Neuron (in vitro differentiated cells): Measurements from ENCODE around the gene CLN6.

Source experiments
- H2AFZ ChIP-seq: one replicate; pipeline ENCODE4 v1.6.1; 2013; ENCODE audit warnings: low read depth, mild to moderate bottlenecking, inconsistent platforms, low read length, moderate library complexity
- H3K27me3 ChIP-seq: one replicate; pipeline ENCODE4 v1.6.1; 2013; ENCODE audit warnings: low read length; ENCODE audit not compliant: insufficient read depth
- H3K36me3 ChIP-seq: one replicate; pipeline ENCODE4 v1.6.1; 2013; ENCODE audit warnings: low read length; ENCODE audit not compliant: insufficient read depth
- H3K4me1 ChIP-seq: one replicate; pipeline ENCODE4 v1.6.1; 2013; ENCODE audit warnings: low read length; ENCODE audit not compliant: insufficient read depth
- H3K4me3 ChIP-seq: 2 replicates; pipeline ENCODE4 v1.5.1; 2013; ENCODE audit warnings: mild to moderate bottlenecking, low read length, moderate library complexity
- H3K9me3 ChIP-seq: one replicate; pipeline ENCODE4 v1.6.1; 2013; ENCODE audit warnings: low read length

CLN6 gene

DNA sequence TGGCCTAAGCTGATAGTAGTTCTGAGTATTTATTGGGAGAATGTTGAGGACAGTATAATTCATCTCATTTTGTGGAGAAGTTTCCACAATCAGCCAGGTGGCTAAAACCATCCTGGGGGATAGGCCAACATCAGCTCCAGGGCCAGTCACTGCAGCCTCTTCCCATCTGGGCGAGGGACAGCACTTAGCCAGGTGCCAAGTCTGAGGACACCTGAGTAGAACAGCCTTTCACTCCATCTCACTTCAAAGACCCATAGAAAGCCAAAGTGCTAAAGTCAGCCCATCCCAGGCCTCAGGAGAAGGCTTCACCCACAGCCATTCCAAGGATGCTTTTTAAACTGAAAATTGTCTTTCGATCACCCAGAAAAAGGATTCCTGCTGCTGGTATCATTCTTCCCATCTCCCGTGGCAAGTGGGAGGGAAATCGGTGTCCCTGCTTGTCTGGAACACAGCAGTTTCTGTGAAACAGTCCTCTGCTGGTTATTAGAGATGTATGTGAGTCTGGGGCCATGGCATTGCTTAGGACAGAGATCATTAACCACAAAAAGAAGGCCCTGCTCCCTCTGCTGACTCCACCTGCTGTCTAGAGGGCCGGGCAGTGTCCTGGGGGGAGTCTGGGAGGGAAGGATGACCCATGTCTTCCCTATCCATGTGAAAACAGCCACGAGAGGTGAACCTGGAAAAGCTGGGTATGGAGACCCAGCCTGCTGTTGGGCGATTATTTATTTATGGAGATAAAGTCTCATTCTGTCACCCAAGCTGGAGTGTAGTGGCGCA is 34.0 kb downstream of the CLN6 start:
- Histone ChIP-seq H3K9me3 (no peaks in the 10 kb centered on the region), H2AFZ (no peak overlapping the region), H3K4me1 (peaks cover 3% of the 10 kb centered on the region), H3K27me3 (no peaks in the 10 kb centered on the region), H3K36me3 (peaks cover 41% of the 10 kb centered on the region), H3K4me3 (no peak overlapping the region)

DNA sequence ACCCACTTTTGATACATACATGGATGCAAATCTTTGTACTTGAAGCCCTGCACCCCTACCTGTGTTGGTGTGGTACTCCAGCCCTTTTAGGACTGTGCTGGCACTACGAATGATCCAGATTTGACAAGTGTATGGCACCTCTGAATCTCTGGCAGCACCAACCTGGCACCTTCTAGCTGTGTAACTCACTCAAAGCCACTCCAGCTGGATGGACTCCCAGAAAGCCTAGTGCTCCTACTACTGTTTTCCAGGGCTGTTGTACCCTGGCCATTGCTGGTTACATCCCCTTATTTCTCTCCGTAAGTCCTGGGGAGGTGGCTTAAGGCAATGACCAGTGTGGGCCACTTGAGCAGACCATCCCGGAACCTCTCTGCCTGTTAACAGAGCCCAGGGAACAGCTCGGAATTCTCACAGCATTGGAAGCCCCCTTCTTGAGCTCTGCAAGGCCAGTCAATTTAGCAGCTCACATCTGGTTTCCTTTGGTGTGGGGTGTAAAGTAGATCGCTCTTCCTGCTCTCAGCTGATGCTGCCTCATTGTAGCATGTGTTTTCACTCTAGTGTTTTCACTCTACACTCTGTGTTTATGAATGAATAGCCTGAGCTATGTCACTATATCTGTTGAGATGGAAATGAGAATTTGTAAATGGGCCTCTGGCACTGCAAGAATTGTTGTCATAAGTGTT is 36.6 kb downstream of the CLN6 start:
- Histone ChIP-seq H3K36me3 (peaks cover 56% of the 10 kb centered on the region), H3K4me1 (no peaks in the 10 kb centered on the region), H2AFZ (no peak overlapping the region), H3K27me3 (no peaks in the 10 kb centered on the region), H3K4me3 (no peak overlapping the region), H3K9me3 (no peaks in the 10 kb centered on the region)

DNA sequence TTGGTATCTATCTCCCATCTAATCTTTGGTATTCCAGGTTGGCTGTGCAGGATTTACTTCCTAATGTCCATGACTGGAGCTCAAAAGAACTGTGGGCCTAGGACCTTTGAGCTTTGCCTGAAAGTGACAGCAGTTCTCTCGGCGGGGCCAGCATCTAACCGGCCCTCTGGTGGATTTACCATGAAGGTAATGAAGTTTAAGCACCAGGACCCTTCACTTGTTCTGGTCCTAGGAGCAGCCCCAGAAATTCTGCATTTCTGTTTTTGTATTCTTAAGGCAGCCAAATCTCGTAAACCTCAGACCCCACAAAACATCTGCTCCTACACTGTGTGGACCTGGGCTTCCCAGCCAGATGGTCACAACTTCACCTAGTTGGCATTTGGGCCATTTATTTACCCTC is 37.4 kb downstream of the CLN6 start:
- Histone ChIP-seq H2AFZ (no peak overlapping the region), H3K27me3 (no peaks in the 10 kb centered on the region), H3K36me3 (peaks cover 56% of the 10 kb centered on the region), H3K9me3 (no peaks in the 10 kb centered on the region), H3K4me3 (no peak overlapping the region), H3K4me1 (no peaks in the 10 kb centered on the region)

DNA sequence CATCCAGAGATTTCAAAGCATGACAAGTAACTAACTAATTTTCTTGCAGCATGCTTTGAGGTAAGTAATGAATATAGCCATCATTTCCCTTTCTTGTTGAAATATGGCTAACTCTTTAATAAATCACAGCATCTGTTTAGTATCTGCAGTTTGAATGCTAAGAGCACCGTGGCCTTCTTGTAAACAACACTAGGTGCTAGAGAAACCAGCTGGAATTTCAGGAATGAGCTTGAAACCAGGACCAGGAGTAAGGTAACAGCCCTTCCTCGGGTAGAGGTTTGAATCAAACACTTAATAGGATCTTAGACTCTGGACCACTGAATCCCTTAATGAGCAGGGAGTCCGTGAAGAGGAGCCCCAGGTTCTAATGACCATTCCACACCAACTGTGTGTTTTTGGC is 38.0 kb downstream of the CLN6 start:
- Histone ChIP-seq H2AFZ (no peak overlapping the region), H3K4me1 (no peaks in the 10 kb centered on the region), H3K27me3 (no peaks in the 10 kb centered on the region), H3K36me3 (peaks cover 59% of the 10 kb centered on the region), H3K9me3 (no peaks in the 10 kb centered on the region), H3K4me3 (no peak overlapping the region)

DNA sequence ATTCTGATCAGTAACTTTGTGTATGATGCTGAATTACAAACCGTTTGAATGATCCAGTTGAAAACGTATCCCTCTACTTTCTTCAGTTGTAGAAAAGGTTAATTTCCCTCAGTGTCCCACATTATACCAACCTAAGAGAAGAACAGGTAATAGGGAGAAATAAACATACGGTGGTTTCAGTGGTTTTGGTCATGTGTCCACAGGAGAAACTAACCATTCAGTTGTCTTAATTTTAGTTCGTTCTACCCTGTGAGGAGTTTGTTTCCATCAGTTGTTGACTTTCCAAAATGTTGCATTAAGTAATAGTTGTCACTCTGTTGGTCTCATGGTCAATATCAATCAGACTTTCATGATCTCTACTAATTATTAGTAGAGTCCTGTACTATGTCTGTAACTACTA is 39.5 kb downstream of the CLN6 start:
- H3K27me3 ChIP-seq: no peaks in the 10 kb centered on the region
- no peaks in the 10 kb centered on the region for H3K9me3 ChIP-seq
- H2AFZ ChIP-seq: no peak overlapping the region
- no peak overlapping the region for H3K4me3 ChIP-seq
- no peaks in the 10 kb centered on the region for H3K4me1 ChIP-seq
- peaks cover 69% of the 10 kb centered on the region for H3K36me3 ChIP-seq

DNA sequence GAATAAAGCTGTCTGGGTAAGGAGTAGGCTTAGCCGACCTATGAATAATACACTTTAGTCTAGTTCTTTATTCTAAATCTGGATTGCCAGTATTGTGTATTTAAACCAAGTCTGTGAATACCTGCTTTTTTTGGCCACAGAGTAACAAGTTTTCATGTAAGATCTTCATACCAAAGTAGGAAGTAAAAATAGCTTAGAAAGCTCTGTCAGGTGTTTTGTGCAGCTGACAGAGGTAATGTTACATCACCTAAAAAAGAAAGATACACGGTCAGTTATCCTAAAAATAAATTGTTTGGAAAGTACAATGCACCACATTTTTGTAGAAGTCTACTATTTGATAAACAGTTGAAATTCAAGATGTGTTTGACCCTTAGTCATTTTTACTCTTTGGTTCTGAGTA is 40.9 kb downstream of the CLN6 start:
- H3K4me3 ChIP-seq: no peak overlapping the region
- H2AFZ ChIP-seq: no peak overlapping the region
- H3K27me3 ChIP-seq: no peaks in the 10 kb centered on the region
- H3K36me3 ChIP-seq: peaks cover 78% of the 10 kb centered on the region
- peaks cover 1% of the 10 kb centered on the region for H3K9me3 ChIP-seq
- H3K4me1 ChIP-seq: no peaks in the 10 kb centered on the region

DNA sequence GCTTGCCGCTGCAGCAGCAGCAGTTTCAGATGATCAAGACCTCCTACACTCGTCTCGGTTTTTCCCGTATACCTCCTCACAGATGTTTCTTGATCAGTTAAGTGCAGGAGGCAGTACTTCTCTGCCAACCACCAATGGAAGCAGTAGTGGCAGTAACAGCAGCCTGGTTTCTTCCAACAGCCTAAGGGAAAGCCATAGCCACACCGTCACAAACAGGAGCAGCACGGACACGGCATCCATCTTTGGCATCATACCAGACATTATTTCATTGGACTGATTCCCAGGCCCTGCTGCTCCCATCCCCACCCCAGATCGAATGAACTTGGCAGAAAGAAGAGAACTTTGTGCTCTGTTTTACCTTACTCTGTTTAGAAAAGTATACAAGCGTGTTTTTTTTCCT is 42.0 kb downstream of the CLN6 start:
- Histone ChIP-seq H3K4me1 (no peaks in the 10 kb centered on the region), H3K36me3 (peaks cover 78% of the 10 kb centered on the region), H3K27me3 (no peaks in the 10 kb centered on the region), H3K9me3 (peaks cover 1% of the 10 kb centered on the region), H3K4me3 (no peak overlapping the region), H2AFZ (no peak overlapping the region)

DNA sequence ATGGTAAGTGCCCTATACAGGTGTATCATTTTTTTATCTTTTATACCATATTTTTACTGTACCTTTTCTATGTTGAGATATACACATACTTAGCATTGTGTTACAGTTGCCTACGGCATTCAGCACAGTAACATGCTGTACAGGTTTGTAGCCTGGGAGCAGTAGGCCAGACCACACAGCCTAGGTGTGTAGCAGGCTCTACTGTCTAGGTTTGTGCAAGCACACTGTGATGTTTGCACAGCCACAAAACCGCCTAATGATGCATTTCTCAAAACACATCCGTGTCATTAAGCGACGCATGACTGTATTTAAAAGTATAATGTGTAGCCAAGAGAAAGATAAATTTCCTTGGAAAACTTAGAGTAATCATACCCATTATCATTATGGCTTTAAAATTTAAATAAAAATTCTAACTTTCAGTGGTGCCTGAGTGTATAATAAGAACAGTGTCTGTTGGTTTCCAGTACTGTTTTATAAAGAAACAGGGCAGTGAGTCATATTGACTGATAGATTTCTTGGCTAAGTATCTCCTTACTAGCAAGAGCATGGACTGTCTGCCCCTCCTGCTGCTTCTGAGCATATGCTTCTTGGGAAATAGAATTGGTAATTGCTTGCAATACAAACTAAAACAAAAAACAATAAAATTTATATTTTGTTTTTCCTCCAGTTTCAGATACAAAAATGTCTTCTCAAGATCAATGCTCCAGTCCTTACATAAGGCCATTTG is 42.7 kb downstream of the CLN6 start:
- Histone ChIP-seq H3K9me3 (peaks cover 1% of the 10 kb centered on the region), H2AFZ (no peak overlapping the region), H3K4me1 (no peaks in the 10 kb centered on the region), H3K36me3 (peaks cover 73% of the 10 kb centered on the region), H3K27me3 (no peaks in the 10 kb centered on the region), H3K4me3 (no peak overlapping the region)

DNA sequence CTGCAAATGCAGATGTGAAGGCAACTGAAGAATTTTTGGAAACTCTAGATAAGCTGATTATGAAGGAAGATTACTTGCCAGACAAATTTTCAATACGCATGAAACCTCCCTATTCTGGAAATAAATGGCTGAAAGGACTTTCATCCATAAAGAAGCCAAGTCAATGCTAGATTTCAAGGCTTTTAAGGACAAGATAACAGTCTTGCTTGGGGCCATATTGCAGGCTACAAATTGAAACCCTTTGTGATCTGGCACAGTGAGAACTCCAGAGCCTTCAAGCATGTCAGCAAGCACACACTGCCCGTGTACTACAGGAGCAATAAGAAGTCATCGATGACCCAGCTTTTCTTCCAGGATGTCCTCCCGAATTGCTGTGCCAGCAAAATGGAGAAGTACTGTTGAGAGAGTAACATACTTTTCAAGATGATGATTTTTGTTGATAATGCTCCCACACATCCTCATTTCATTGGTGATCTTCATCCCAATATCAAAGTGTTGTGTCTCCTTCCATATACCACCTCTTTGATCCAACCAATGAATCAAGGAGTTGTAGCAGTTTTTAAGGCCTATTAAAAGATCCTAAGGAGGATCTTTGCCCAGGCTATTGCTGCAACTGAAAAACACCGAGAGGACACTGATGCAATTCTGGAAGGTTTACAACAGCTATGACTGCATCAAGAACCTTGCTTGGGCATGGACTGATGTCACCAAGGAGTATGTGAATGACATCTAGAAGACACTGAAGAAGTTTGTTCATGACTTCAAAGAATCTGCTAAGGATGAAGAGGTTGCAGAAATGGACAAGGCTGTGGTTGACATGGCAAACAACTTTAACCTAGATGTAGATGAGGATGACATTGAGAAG is 44.7 kb downstream of the CLN6 start:
- Histone ChIP-seq H3K4me1 (no peaks in the 10 kb centered on the region), H3K27me3 (no peaks in the 10 kb centered on the region), H3K4me3 (no peak overlapping the region), H3K9me3 (peaks cover 1% of the 10 kb centered on the region), H3K36me3 (peaks cover 79% of the 10 kb centered on the region), H2AFZ (no peak overlapping the region)

DNA sequence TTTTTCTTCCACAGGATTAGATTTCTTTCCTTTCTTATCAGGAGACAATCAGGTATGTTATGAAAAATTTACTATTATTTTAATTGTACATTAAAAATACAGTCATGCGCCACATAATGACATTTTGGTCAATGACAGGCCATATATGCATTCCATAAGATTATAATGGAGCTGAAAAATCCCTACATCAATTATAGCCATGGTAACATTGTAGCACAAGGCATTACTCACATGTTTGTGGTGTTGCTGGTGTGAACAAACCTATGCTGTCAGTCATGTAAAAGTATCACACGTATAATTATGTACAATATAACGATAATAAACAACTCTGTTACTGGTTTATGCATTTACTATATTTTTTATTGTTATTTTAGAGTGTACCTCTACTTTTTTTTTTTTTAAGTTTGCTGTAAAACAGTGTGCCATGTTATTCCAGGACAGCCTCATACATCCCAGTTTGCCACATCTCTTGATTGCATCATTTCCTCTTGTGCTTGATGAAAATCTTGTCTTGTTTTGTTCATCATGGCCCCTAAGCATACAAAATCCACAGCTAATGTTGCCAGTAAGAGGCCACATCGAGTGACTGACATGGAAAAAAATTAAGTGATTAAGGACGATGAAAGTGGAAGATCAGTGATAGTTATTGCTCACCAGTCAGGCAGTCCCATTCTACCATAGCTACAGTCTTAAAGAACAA is 45.8 kb downstream of the CLN6 start:
- Histone ChIP-seq H3K4me3 (no peak overlapping the region), H3K27me3 (no peaks in the 10 kb centered on the region), H2AFZ (no peak overlapping the region), H3K4me1 (no peaks in the 10 kb centered on the region), H3K9me3 (peaks cover 1% of the 10 kb centered on the region), H3K36me3 (peaks cover 81% of the 10 kb centered on the region)

DNA sequence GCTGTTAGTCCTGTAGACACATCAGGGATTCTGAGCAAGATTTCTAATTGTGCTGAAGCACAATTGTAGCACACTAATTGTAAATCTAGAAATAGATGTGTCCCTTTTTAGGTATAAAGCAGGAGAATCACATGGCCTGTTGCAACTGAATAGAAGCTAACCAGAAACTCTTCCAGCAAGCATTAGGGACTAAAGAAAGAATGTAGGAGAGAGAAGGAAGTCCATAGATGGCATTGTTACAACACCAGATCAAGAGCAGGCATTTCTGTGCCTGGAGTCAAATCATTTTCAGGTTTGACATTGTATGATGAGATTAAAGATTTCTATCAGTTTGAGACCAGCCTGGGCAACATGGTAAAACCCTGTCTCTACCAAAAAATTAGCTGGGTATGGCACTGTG is 51.8 kb downstream of the CLN6 start:
- Histone ChIP-seq H3K4me3 (no peak overlapping the region), H3K36me3 (peaks cover 77% of the 10 kb centered on the region), H3K4me1 (no peaks in the 10 kb centered on the region), H3K9me3 (no peaks in the 10 kb centered on the region), H2AFZ (no peak overlapping the region), H3K27me3 (no peaks in the 10 kb centered on the region)

DNA sequence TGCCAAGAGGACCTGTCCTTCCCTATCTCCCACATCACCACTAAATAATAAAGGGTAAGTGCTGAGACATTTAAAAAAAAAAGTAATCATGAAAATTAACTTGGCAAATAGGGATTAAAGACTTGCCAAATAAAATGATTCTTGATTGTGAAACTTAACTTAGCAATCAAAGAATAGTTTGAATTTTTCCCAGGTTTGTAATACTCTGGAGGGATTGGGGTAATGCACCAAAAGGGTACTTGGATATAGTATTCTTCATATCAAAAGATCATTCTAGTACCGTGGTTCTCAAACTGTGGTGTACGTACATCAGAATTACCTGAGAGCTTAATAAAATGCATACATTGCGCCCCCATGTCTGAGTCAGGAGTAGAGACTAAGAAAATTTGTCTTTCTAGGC is 52.9 kb downstream of the CLN6 start:
- Histone ChIP-seq H3K36me3 (peaks cover 70% of the 10 kb centered on the region), H3K9me3 (no peaks in the 10 kb centered on the region), H2AFZ (no peak overlapping the region), H3K4me1 (no peaks in the 10 kb centered on the region), H3K4me3 (no peak overlapping the region), H3K27me3 (no peaks in the 10 kb centered on the region)
